NB4 (cell line): ENCODE measurements around the gene INPP5D.
A peak's percentile ranks its signal among the peaks of the same experiment; 100 is the strongest.

Experiments
- DNase-seq: peaks from one replicate; pipeline ENCODE4 v3.0.0; 2010; ENCODE audit warnings: low read depth
- H3K4me3 ChIP-seq: one replicate; pipeline ENCODE4 v1.5.1; 2011; ENCODE audit warnings: mild to moderate bottlenecking, low read depth, low read length, moderate library complexity
- CTCF ChIP-seq: IDR thresholded peaks from one replicate; pipeline ENCODE4 v1.5.1; 2012; ENCODE audit warnings: low read depth, low read length
- MAX ChIP-seq: IDR thresholded peaks from 2 replicates; pipeline ENCODE4 v1.6.1; 2011; ENCODE audit warnings: low read depth, low read length
- MYC ChIP-seq: IDR thresholded peaks from 2 replicates; pipeline ENCODE4 v1.6.1; 2011; ENCODE audit warnings: low read depth, low read length
- POLR2A ChIP-seq: IDR thresholded peaks from 2 replicates; pipeline ENCODE4 v1.6.1; 2011; ENCODE audit warnings: mild to moderate bottlenecking; ENCODE audit not compliant: insufficient read length; ENCODE audit errors: extremely low read depth

Gene INPP5D

GRCh38 chr2:233041722-233042323, 18.3 kb upstream of the INPP5D start:
- DNase-seq, result peak; percentile 31
- TF ChIP-seq POLR2A (no peak), MYC (no peak), MAX (no peak), CTCF (no peak)
- no peak overlapping the region for H3K4me3 ChIP-seq

GRCh38 chr2:233042549-233042948, 17.6 kb upstream of the INPP5D start:
- no peak for DNase-seq
- TF ChIP-seq MYC (no peak), POLR2A (no peak), CTCF (no peak), MAX (no peak)

GRCh38 chr2:233044974-233045605, 15.1 kb upstream of the INPP5D start:
- DNase-seq, result no peak
- no peak for TF ChIP-seq POLR2A
- H3K4me3 ChIP-seq, result no peak overlapping the region

More at GRCh38 chr2:233042549-233042948, 17.6 kb upstream of the INPP5D start:
- H3K4me3 ChIP-seq, result no peak overlapping the region

GRCh38 chr2:233047206-233047605, 12.9 kb upstream of the INPP5D start:
- no peak overlapping the region for H3K4me3 ChIP-seq
- TF ChIP-seq MAX (no peak), POLR2A (no peak), MYC (no peak), CTCF (no peak)
- DNase-seq, result no peak

GRCh38 chr2:233047667-233048066, 12.5 kb upstream of the INPP5D start:
- H3K4me3 ChIP-seq, result no peak overlapping the region

More at GRCh38 chr2:233047667-233048066, 12.5 kb upstream of the INPP5D start:
- no peak for TF ChIP-seq MYC
- TF ChIP-seq POLR2A, result no peak
- no peak for TF ChIP-seq MAX
- no peak for TF ChIP-seq CTCF
- DNase-seq, result no peak
